Peyer's patch (tissue), 4 donors: ENCODE data around the gene ASB1. TPM values are rescaled to one million over a fixed set of nuclear protein-coding genes. Genes with fewer than 3 reads are reported as not detected.

ENCODE experiments used
- DNase-seq, 3 donors: peaks; one replicate each; pipeline ENCODE4 v3.0.0-alpha.2; 2017 to 2019
- H3K27ac ChIP-seq, 4 donors: fragments of 200-600 bp; sonication (generic); one replicate each; pipeline ENCODE4 v1.5.1; 2016 to 2019
- H3K27me3 ChIP-seq, 2 donors: fragments of 200-600 bp; sonication (generic); one replicate each; pipeline ENCODE4 v1.5.1; 2019
- H3K36me3 ChIP-seq, 3 donors: fragments of 200-600 bp; sonication (generic); one replicate each; pipeline ENCODE4 v1.5.1; 2016 to 2019
- H3K4me1 ChIP-seq, 4 donors: fragments of 200-600 bp; sonication (generic); one replicate each; pipeline ENCODE4 v1.5.1; 2016 to 2019
- H3K4me3 ChIP-seq, 4 donors: fragments of 200-600 bp; sonication (generic); 1 replicate in 3 of 4; 2 replicates in 1 of 4; pipeline ENCODE4 v1.5.1; 2016 to 2019; ENCODE audit warnings: mild to moderate bottlenecking in 1 of 4
- H3K9me3 ChIP-seq, 4 donors: fragments of 200-600 bp; sonication (generic); one replicate each; pipeline ENCODE4 v1.5.1; 2016 to 2019; ENCODE audit warnings: mild to moderate bottlenecking in 1 of 4
- CTCF ChIP-seq, 6 experiments: fragments of 450-650 bp in 4 of 6; fragments of 200-600 bp in 2 of 6; sonication (generic) in 1 of 6; IDR thresholded peaks; one replicate each; pipeline ENCODE4 v1.5.1; 2017 to 2019; ENCODE audit warnings: antibody characterized with exemption in 6 of 6, mild to moderate bottlenecking in 3 of 6, moderate library complexity in 1 of 6
- POLR2A ChIP-seq, 2 donors: fragments of 450-650 bp; IDR thresholded peaks; one replicate each; pipeline ENCODE4 v1.5.1; 2017; ENCODE audit warnings: antibody characterized with exemption in 2 of 2, mild to moderate bottlenecking in 2 of 2, moderate library complexity in 2 of 2
- small RNA-seq, 2 donors: library from RNA; depleted of rRNA; stranded (forward); fragments of <200 nt; gene quantifications; one replicate each; pipeline ENCODE3, GENCODE V24; 2016
- total RNA-seq, 4 donors: library from RNA; depleted of rRNA; stranded (reverse); fragments of >200 nt; gene quantifications; one replicate each; pipeline ENCODE4 v1.1.0, GENCODE V29; 2016

The ASB1 gene
- total RNA-seq, 4 donors from 2014 or later = 17.5 to 62.7 (median 24.9) TPM

- H3K27me3 ChIP-seq = no peaks in the 10 kb centered on the region
- TF ChIP-seq POLR2A (IDR thresholded peaks at IDR 0.05) = no peak
- TF ChIP-seq CTCF (IDR thresholded peaks at IDR 0.05) = no peak
- H3K4me3 ChIP-seq = no peak overlapping the region
- no peaks in the 10 kb centered on the region for H3K4me1 ChIP-seq
- H3K9me3 ChIP-seq = no peaks in the 10 kb centered on the region
- H3K36me3 ChIP-seq = no peaks in the 10 kb centered on the region
- DNase-seq = no peak
- no peak overlapping the region for H3K27ac ChIP-seq
Observed at GRCh38 chr2:238499731-238500580, 73.2 kb downstream of the ASB1 start.

GRCh38 chr2:238501311-238501710 lies 74.6 kb downstream of the ASB1 start:
- Histone ChIP-seq H3K27me3 (no peaks in the 10 kb centered on the region), H3K36me3 (no peaks in the 10 kb centered on the region), H3K4me3 (no peak overlapping the region), H3K9me3 (no peaks in the 10 kb centered on the region), H3K27ac (no peak overlapping the region), H3K4me1 (no peaks in the 10 kb centered on the region)
- DNase-seq = no peak
- no peak for TF ChIP-seq CTCF (IDR thresholded peaks at IDR 0.05)
- TF ChIP-seq POLR2A (IDR thresholded peaks at IDR 0.05) = no peak

Small RNA genes within 50 kb of the gene (small RNA-seq; reads per million reads assigned to genes)
- 0 reads per million in 2 donors for gene RNU6-234P

Other genes with a start within 250 kb of the ASB1 start
- 10 to 100 TPM; 35.7 to 52.4 (median 43.8) TPM for gene ILKAP, start 223.2 kb upstream of the ASB1 start, total RNA-seq
- gene HES6, start 186.9 kb upstream of the ASB1 start, total RNA-seq = 100 to 1,000 TPM in 1 of 4 donors, 10 to 100 TPM in 3; 26.6 to 128 (median 51.1) TPM
- 10 to 100 TPM; 15.6 to 65.2 (median 38.2) TPM for gene PER2, start 138.3 kb upstream of the ASB1 start, total RNA-seq
- 10 to 100 TPM; 11.0 to 27.2 (median 13.4) TPM for gene TRAF3IP1, start 106.4 kb upstream of the ASB1 start, total RNA-seq